RWPE2 (cell line): ENCODE data around the gene KRT23.

Experiments used
- ATAC-seq: fragments of 200-7000 bp; cut with Tn5 transposase; 3 replicates; pipeline ENCODE4 v1.9.1; 2021; ENCODE audit warnings: low read depth
- DNase-seq: peaks from one replicate; pipeline ENCODE4 v3.0.0-alpha.2; 2020; ENCODE audit warnings: low spot score
- H3K27ac ChIP-seq: fragments of 450-650 bp; 2 replicates; pipeline ENCODE4 v1.5.1; 2017; ENCODE audit warnings: mild to moderate bottlenecking; ENCODE audit not compliant: poor library complexity, severe bottlenecking
- H3K27me3 ChIP-seq: fragments of 250-450 bp; sonication (Bioruptor Pico); 2 replicates; pipeline ENCODE4 v1.5.1; 2021; ENCODE audit warnings: mild to moderate bottlenecking, moderate library complexity; ENCODE audit not compliant: insufficient read depth, poor library complexity, severe bottlenecking
- H3K36me3 ChIP-seq: fragments of 250-450 bp; sonication (Bioruptor Pico); 2 replicates; pipeline ENCODE4 v1.5.1; 2020; ENCODE audit warnings: low read depth, mild to moderate bottlenecking, moderate library complexity
- H3K4me1 ChIP-seq: fragments of 250-450 bp; sonication (Bioruptor Pico); 2 replicates; pipeline ENCODE4 v1.5.1; 2021; ENCODE audit warnings: mild to moderate bottlenecking, moderate library complexity; ENCODE audit not compliant: insufficient read depth, poor library complexity, severe bottlenecking
- H3K4me3 ChIP-seq: fragments of 250-450 bp; sonication (Bioruptor Pico); 2 replicates; pipeline ENCODE4 v1.5.1; 2021; ENCODE audit warnings: mild to moderate bottlenecking, moderate library complexity; ENCODE audit not compliant: severe bottlenecking
- H3K9me3 ChIP-seq: fragments of 250-450 bp; sonication (Bioruptor Pico); 2 replicates; pipeline ENCODE4 v1.5.1; 2021; ENCODE audit warnings: mild to moderate bottlenecking, moderate library complexity; ENCODE audit not compliant: severe bottlenecking
- TF ChIP-seq, protein P1 (sequence below): fragments of 450-650 bp; IDR thresholded peaks from one replicate; pipeline ENCODE4 v1.5.1; 2017; ENCODE audit warnings: mild to moderate bottlenecking, moderate library complexity; ENCODE audit not compliant: poor library complexity, severe bottlenecking

Gene KRT23

DNA sequence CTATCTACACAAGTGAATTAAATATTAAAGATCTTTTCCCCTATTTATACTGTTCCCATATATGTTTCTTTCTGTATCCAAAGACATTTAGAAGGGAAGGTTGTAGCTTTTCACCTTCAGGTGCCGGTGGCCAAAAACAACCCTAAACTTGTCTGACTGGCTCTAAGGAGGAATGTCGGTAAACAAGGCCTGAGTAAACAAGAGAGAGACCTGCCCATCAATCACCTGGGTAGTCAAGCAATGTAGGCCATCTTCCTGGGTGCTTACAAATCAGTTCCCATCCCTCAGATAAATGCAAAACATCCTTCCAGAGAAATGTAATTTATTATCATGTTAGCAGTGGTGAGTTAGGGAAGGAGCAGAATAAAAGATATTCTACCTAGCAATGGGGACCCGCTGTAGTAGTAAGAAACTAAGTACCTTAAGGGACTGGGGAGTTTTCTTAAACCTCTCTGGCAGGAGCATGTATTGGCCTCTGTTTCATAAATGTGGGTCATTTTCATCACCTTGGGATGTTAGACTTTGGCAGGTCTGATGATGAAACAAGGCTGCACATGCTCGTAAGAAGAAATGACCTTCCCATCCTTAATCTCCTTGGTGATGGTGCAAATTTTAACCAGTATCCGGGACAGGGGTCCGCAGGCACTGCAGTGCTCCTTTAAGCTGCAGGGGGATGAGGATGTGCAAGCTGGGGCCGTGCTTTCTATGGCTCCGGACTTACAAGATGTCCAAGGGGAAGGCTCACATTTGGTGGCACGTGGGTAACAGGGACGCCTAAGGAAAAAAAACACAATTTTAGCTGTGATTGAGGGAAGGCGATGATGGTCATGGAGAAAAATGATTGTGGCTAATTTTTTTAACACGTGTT lies 20.9 kb upstream of the KRT23 start:
- Histone ChIP-seq H3K36me3 (no peaks in the 10 kb centered on the region), H3K4me1 (peaks cover 52% of the 10 kb centered on the region), H3K27me3 (no peaks in the 10 kb centered on the region), H3K27ac (peak overlapping the region; percentile 94), H3K9me3 (no peaks in the 10 kb centered on the region), H3K4me3 (no peak overlapping the region)
- TF ChIP-seq, protein P1, sequence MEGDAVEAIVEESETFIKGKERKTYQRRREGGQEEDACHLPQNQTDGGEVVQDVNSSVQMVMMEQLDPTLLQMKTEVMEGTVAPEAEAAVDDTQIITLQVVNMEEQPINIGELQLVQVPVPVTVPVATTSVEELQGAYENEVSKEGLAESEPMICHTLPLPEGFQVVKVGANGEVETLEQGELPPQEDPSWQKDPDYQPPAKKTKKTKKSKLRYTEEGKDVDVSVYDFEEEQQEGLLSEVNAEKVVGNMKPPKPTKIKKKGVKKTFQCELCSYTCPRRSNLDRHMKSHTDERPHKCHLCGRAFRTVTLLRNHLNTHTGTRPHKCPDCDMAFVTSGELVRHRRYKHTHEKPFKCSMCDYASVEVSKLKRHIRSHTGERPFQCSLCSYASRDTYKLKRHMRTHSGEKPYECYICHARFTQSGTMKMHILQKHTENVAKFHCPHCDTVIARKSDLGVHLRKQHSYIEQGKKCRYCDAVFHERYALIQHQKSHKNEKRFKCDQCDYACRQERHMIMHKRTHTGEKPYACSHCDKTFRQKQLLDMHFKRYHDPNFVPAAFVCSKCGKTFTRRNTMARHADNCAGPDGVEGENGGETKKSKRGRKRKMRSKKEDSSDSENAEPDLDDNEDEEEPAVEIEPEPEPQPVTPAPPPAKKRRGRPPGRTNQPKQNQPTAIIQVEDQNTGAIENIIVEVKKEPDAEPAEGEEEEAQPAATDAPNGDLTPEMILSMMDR, result no peak
- DNase-seq, result no peak
- ATAC-seq, result peak; percentile 19; the same call in 1 of the 3 replicates

DNA sequence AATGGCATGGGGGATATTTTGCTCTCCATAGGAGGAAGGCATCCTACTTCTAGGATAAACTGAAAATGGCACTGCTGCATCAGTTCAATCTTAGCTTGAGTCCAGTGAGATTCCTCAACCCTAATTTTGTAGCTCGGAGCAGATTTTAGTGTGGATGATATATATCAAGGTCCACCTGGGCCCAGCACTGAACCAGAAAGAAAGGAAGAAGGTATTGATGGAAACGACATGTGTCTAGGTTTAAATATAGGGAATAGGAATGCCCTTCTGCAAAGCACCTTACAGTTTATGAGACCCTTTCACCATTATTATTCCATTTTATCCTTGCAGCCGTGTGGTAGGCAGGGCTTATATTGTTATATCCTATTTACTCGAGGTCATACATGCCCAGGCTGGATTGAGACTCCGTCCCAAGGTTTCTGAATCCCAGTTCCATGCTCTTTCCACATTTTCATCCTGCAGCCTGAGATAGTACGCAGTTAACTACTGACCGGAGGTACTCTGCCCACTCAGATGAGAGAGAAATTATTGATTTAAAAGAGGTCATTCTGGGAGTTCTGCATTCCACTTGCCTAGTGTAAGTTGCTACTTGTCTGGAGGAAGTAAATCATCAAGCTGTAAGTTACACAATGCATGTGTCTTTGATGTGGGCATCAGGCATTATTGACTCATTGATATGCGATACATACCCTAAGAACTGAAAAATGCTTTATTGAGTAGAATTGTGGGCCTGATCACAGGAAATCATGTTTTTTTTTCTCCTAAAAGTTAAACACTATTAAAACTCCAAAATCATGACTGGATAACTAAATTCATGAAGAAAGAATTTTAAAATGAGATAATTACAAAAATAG lies 19.2 kb upstream of the KRT23 start:
- no peaks in the 10 kb centered on the region for H3K36me3 ChIP-seq
- peak; percentile 80 for ATAC-seq
- peak overlapping the region; percentile 94 for H3K27ac ChIP-seq
- H3K4me1 ChIP-seq, result peaks cover 64% of the 10 kb centered on the region
- DNase-seq, result no peak
- no peaks in the 10 kb centered on the region for H3K9me3 ChIP-seq
- H3K27me3 ChIP-seq, result no peaks in the 10 kb centered on the region
- no peak overlapping the region for H3K4me3 ChIP-seq
- TF ChIP-seq, protein P1, result no peak

DNA sequence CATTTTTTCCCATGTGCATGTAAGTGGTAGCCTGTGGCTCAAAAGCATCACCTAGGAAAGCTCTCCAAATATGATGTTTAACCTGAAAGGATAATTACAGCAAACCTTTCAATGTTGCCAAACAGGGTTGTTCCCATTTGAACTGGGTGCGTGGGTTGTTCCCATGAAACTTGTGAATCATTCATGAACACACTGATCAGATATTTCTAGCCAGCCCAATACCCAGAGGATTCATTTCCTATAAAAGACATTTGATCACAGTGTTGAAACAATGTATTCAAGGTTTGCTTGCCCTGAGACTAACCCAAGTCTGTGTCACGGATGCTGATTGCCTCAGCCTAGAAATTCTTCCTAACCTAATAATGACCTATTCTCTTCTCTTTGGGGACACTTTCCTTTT lies 16.4 kb upstream of the KRT23 start:
- peak; percentile 73 for ATAC-seq
- Histone ChIP-seq H3K9me3 (no peaks in the 10 kb centered on the region), H3K36me3 (no peaks in the 10 kb centered on the region), H3K27me3 (no peaks in the 10 kb centered on the region), H3K4me3 (no peak overlapping the region), H3K4me1 (peaks cover 62% of the 10 kb centered on the region), H3K27ac (peak overlapping the region; percentile 94)
- TF ChIP-seq, protein P1, result no peak
- no peak for DNase-seq

DNA sequence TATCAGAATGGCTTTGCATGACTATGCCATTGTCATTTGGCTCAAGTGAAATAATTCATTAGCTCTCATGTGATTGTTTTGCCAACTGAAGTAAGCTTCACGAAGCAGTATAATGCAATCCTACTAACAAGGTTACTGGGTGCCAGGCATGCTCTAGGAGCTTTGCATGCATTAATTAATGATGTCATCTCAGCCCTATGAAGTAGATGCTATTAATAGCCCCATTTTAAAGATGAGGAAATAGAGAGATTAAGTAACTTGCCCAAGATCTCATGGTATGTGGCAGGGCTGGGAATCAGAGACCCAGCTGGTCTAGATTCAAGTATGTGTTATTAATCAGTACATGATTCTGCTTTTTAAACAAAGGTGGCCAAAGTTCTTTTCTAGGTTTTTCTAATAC lies 15.2 kb upstream of the KRT23 start:
- Histone ChIP-seq H3K4me3 (no peak overlapping the region), H3K27me3 (no peaks in the 10 kb centered on the region), H3K27ac (peak overlapping the region; percentile 94), H3K4me1 (peaks cover 50% of the 10 kb centered on the region), H3K9me3 (no peaks in the 10 kb centered on the region), H3K36me3 (no peaks in the 10 kb centered on the region)
- no peak for DNase-seq
- TF ChIP-seq, protein P1, result no peak
- peak; percentile 14; the same call in 2 of the 3 replicates for ATAC-seq
